ENCODE results near the gene LHPP. TPM values are rescaled to one million over a fixed set of nuclear protein-coding genes. Genes with fewer than 3 reads are reported as not detected.
A peak's percentile ranks its signal among the peaks of the same experiment; 100 is the strongest.

Gene LHPP
- total RNA-seq, 1 experiment from 2014 or later = 3.2 TPM

DNA sequence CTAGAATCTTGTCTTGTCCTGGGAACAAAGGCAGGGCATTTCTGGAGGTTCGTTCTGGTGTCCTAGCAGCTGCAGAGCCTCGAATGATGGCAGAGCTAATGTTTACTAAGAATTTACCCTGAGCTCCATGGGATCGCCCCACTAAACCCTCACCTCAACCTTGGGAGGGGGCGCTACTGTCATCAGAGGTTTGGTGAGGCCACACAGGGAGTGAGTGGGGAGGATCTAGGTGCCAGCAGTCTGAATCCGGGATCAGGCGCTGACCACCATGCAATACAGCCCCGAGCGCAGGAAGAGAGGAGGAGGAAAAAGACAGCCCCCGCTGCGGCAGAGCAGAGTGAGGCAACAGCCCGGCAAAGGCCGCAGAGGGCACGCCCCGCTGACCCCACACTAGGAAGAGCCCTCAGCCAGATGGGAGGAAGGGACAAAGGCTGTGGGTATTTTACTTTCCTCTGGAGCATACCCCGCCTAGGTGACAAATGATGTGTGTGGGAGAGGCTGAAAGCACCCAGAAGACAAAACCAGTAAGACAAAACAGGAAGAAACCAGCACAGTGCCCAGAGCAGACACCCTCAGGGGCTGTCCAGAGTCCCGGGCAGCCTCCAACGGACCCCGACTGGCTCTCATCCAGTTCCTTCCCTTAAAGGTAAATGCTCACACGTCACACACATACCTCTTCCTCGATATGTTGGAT, 179.1 kb downstream of the LHPP start:
- DNase-seq (ENCODE audit: low read depth) = no peak

DNA sequence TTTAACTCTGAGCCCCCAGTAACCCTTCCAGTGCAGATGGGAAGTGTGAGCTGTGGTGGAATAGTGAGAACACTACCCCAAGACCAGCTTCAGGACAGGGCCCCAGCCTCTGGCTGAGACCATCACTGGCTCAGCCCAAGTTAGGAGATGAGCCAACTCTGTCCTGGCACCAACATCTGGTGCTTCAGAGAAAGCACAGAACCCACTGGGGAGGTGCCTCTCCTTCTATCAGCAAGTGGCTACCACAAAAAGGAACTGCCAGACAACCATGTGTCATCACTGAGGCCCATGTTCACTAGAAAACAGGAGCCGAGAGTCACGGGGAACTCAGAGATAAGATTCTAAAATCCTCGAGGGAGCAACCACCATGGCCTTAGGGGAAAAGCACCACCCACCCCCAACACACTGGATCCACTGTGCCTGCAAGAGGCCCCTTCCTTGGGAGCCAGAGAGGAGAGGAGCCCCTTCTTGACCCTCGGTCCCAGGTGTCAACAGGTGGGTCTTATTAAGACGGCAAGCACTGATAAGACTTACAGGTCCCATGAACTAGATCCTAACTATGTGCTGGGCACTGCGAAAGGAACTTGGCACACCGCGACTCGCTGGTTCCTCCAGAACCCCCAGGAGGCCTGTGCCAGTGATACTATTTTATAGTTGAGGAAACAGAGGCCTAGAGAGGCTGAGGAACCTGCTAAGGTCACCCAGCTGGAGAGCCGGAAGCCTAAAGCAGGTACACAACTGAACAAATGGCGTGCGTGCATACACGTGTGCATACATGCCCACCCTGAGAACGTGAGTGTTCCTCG, 179.9 kb downstream of the LHPP start:
- no peak for DNase-seq (ENCODE audit: low read depth)

DNA sequence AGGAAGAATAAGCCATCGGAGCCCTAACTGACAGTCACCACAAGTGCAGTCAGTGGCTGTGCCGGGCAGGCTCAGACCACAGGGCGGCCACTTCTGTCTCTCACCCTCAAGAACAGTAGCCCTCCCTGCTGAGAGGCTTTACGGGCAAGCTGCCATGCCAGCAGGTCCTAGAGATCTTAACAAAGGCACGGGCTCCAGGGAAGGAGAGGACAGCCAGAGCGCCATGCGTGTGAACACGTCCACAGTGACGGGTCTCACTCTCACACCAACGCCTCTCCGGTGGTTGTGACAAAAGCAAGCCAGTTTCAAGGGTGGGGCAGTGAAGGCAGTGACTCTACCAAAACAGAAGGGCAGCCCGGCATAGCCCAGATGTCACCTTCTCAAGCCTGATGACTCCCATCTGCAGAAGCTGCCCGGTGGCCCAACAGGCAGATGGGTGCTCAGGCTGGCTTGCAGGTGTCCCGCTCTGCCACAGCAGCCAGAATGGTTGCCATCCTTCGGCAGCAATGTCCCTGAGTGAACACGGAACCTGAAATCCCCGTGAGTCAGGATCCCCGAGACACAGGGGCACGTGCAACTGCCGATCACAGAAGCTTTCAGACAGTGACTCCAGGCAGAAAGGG, 180.6 kb downstream of the LHPP start:
- no peak for DNase-seq (ENCODE audit: low read depth)

DNA sequence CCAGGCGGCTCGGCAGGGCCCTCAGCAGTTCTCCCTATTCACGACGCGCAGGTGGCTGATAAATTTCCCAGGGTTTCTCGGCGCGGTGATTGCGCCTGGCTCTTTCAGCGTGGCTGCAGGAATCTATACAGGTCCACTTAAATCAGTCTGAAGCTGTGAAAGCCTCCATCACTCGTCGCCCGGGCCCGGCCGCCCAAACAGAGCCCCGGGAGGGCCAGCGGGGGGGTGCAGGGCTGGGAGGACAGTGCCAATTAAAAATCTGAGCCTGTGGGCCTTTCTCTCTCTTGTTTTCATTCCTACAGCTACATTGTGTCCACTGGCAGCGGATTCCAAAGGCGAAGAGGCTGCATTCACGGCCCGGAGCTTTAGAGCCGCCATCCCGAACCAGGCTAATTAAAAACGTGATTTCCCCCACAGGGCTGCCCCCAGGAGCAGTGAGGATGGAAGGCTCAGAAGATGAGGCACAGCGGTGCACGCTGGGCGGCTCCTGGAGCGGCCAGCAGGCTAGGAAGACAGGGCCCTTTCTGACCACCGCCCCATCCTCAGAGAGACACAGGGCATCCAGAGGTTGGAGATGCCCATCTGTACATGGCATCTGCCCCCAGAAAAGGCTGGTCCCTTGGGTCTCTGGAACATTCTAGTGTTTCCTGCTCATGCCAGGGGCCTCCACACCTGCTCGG, 181.8 kb downstream of the LHPP start:
- DNase-seq (ENCODE audit: low read depth) = no peak

DNA sequence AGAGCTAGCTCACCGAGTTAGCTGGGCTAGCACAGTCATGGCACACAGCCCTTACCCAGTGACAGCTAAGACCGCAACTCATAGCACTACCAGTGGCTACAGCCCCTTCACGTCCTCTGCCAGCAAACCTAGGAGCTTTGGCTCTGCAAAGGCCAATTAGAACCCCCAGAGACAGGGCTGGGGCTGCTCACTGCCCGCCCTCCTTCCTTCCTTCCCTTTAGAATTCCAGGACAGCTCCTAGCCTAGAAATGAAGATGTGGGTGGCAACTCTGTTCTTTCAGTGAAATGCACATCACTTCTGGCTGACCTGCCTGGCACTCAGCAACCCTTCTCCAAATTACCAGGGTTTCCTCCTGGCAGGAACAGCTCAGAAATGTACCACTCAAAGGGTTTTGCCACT, 182.6 kb downstream of the LHPP start:
- no peak for DNase-seq (ENCODE audit: low read depth)

DNA sequence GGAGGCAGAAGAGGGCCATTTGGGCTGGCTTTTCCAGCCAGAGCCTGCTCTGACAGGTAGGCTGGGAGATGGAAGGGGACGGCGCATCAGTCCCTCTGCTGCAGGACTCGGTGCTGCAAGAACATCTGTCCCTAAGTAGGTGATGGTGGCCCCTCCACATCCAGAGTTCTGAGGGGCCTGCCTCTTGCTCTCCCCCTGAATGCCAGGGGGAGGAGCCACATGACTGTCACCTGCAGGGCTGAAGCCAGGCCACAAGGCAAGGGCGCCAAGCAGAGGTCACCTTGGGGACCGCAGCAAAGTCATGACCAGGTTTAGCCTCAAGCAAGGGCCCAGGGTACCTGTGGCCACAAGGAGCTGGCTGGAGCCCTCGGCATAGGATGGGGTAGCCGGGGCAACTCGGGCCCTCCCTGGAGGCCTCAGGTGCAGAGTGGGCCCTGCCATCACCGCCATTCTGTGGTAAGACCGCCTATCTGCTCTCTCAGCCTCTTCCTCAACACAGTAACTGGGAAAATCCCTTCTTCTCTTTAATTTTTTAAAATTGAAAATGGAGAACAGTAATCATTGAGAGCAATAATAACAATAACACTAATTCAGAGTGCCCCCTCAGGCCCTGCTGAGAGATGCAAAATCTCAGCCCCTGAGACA, 183.3 kb downstream of the LHPP start:
- DNase-seq (ENCODE audit: low read depth) = no peak

DNA sequence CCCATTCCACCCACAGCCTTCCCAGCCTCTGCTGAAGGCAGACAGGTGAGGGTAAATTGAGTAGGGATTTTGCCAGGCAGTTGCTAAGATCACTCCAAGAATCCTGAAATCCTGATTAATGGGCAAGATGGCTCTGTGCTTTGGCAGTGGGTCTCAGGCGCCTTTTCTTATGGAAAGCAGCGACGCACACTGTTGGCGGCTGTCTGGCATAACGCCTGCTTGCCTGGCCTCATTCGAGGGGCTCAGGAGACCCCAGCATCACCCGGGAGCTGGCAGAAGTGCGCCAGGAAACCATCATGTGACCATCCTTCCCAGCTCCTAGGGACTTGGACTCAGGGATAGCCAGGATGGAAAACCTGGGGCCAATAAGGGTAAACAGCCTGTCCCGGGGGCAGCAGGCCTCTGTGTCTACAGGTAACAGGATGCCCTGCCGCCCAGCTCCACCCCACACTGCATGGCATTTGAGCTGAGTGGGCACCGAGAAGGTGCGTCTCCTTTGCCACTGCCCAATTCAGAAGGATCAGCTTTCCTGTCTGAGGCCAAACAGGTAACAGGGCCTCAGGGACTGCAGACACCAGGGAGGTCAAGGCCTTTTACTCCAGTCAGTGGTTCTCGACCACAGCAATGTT, 184.0 kb downstream of the LHPP start:
- no peak for DNase-seq (ENCODE audit: low read depth)

DNA sequence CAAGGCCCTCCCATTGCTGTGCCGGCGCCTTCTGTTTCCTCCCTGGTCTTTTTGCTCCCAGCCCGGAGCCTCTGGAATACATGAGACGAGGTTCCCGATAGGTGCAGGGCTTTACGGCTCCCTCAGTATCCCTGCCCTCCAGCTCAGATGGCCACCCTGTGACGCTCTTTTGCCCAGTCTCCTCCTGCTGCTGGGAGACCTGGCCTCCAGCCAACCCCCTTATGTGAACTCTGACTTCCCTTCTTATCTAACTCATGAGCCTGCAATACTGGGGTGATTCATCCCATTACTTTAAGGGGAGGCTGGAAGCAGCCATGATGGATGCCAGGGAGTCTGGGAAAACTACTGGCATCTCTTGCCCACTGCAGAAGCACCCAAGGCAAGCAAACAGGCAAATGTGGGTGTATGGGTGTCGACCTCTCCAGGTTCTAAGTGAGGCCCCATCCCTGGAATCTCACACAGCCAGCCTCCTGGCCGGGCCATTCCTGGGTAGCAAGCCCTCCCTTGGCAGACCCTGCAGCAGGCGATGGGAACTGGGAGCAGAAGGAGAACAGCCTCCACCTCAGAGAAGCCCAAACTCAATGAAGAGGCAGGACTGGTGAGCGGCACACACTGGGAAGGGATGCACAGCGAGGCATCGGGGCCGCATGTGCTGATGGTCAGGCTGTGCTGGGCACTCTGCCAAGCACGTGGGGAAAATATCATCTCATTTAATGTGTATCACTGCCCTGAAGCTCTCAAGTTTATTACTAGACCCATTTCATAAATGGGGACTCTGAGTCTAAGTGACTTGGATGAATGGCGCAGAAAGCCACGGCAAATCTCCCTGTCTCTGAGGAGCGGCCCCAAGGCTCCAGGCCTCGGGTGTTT, 185.1 kb downstream of the LHPP start:
- DNase-seq (ENCODE audit: low read depth) = peak; percentile 31

DNA sequence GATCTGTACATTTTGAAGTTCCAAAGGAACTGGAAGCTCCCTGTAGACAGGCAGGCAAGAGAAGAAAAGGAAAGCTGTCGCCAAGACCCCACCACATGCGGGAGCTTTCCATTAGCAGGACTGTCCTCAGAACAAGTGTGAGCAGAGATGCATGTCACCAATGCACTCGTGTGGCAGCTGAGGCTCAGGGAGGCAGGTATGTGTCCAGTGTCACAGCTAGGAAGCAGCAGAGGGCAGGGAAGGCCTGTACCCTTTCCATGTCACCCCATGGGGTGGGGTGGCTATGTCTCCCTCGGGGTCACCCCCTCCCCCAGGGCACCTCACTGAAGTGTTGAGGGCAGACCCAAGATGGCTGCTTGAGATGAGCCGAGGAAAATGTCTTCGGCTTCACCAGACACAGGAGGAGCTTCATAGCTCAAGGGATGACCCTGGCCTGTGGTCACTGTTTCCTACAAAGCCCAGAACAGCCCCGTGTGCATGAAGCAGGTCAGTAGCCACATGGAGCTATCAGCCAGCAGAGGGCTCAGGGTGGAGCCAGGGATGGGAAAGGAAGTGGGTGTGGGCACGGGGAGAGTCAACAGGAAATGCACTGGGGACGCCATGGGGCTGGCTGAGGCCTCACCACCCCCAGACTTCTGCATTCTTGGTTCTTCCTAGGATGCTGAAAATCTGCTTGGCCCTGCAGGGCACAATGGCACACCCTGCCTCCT, 186.0 kb downstream of the LHPP start:
- DNase-seq (ENCODE audit: low read depth) = peak; percentile 74

DNA sequence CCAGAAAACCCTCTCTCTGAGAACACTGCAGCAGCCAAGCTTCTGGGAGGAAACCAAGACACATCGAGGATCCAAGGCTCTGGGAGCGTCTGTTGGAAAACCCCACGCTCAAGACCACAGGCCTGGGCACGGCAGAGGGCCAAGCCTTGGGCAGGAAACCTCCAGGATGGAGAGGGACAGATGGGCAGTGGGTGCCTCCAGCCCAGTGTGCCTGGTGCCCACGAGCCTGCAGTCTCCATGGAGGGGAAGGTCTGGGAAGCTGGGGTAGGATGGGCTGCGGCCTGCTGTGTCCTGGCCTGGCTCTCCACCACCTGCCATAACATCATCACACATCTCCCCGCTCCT, 186.5 kb downstream of the LHPP start:
- DNase-seq (ENCODE audit: low read depth) = no peak

DNA sequence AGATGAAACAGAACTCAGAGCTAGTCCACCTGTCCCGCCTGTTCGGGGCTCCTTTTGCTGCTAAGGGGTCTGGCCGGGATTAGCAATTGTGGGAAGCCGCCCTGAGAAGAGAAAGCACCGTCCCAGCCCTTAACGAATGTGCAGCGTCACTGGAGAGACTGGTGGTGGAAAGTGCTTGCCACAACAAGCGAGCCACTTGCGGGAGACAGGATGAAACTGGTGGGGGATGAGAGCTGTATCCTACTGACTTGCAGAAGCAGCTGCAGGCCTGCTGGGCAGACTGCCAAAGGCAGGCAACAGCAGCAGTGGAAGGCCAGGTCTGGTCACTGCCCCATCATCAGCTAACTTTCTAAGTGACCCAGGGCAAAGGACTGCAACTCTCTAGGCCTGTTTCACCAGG, 187.1 kb downstream of the LHPP start:
- peak; percentile 50 for DNase-seq (ENCODE audit: low read depth)

DNA sequence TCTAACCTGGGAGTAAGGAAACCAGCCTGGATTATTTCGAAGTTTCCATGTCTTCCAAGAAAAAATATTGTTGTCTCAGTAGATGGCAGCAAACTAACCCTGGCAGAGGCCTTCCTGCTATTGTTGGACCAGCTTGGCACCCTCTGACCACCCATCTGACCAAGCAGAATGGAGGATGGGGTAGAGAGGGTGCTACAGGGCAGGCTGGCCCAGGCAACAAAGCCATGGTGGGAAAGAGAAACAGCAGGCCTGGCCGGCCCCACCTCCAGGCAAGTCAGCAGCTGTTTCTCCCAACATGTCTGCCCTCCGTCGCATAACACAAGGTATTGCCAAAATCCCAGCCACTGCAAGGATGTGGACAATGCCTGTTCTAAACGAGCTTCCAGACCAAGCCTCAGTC, 187.6 kb downstream of the LHPP start:
- DNase-seq (ENCODE audit: low read depth) = no peak

DNA sequence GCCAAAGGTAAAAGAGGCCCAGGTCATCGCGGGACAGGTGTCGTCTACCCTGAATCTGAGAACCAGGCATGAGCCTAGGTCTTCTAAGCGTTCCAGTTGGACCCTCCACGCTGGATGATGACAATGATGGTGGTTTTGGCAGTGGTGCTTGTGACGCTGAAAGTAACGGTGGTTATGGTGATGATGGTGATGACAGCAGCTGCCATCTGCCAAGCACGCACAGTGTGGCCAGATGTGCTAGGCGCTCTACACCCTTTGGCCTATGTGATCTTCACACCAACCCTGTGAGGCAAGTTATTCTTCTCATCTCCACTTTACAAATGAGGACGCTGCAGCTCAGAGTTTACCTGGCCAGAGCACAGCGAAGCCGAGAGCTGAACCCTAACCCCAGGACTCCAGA, 188.6 kb downstream of the LHPP start:
- DNase-seq (ENCODE audit: low read depth) = no peak

DNA sequence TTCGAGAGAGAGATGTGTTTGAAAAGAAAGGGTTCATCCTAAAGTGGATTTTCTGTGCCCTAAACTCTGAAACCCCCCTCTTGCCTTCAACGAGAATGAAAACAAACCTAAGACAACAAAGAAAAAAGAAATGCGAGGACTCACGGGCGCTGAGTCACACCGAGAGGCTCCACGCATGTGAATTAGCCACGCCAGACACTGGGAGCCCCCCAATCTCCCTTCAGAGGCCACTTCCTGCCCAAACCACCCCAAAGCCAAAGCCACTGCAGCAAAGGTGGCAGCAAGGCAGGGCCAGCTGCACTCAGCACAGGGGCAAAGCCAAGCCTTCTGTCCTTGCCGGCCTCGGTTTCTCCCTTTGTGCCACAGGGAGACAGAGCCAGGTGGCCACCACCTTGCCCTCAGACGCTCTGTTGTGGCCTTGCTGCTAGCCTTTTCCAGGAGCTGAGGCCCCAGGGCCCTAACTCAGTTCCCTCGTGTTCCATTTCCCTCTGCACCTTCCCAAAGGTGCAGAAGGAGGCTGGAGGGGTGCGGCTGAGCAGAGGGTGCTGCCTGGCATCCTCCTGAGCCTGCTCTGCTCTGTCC, 189.3 kb downstream of the LHPP start:
- DNase-seq (ENCODE audit: low read depth) = no peak

DNA sequence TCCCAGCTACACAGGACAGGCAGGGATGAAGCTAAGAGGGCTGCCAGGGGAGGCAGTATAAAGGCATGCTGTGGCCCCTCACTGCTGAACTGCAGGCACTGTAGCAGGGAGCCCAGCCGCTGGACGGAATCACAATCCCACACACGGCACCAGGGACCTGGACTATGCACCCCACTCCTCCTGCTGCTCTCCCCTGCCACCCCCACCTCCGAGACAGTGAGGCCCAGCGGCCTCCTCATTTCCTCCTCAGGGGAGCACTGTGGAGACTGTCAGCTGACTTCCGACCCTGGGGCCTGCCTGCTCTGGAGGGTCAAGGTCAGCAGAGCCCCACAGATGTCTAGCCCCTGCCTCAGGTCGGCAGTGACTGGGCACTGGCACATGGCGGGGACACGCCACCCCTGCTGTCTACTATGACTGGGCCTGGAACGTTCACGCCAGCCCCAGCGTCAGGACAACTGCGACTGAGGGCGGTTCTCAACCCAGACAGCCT, 189.8 kb downstream of the LHPP start:
- DNase-seq (ENCODE audit: low read depth) = no peak

DNA sequence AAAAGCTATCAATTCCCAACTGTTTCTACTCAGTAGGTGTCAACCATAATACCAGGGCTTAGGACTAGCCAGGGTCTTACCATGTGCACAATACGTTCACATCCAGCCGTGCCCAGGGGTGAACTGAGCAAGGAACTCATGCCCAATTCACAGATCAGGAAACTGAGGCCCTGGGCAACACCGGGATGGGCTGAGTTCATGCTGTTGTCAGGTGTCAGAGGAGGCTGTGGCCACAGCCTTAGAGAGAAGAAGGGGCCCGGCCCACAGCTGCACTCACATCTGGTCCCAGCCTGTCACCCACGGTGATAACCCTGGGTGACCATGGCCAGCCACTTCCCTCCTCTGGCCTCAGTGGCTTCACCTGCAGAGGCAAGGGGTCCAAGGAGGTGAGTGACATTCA, 190.6 kb downstream of the LHPP start:
- no peak for DNase-seq (ENCODE audit: low read depth)

DNA sequence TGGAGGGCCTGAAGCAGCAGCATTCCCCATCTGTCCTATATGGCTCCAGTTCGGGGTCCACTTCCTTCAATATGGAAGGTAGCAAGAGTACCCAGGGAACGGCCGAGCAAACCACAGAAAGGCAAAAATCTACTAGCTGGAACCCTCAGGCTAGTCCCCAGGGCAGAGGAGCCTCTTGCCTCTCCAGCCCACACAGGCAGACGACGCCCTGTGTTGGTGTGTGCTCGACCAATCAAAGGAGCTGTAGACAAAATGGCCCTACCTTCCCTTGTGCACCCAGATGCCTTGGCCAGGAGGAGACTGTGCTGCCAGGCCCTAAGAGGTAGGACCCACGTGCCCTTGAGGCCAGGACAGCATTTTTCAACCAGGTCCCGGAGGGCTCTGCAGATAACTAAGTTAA, 191.1 kb downstream of the LHPP start:
- DNase-seq (ENCODE audit: low read depth) = no peak

DNA sequence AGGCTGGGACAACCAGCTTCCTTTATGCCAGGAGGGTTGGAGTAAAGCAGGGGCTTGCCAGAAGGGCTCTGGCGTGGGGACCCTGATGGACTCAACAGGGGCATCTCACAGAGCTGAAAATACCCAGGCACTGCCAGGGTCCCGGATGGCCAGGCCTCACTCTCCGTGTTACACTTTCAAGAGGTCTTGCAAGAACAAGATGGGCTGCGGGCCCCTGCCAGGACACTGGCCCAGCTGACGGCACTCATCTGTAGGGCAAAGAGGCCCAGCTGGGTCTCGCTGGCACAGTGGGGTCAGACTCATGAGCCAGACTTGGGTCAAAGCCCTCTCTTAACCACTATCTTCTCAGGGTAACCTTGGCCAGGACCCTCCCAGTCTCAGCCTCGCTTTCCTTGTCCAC, 191.7 kb downstream of the LHPP start:
- DNase-seq (ENCODE audit: low read depth) = no peak
